VCaP (cell line): Measurements from ENCODE around the gene ZNF385A.
A peak's percentile ranks its signal among the peaks of the same experiment; 100 is the strongest.
"Not testable (repeated sequence)": the region's sequence is repeated elsewhere in the genome, so short reads cannot be mapped to it uniquely, and the experiment has no call there.

ENCODE experiments used
- H3K27ac ChIP-seq: fragments of 450-650 bp; 2 replicates; pipeline ENCODE4 v1.5.1; 2017
- TF ChIP-seq, protein P1 (sequence below): fragments of 450-650 bp; conservative IDR thresholded peaks from 2 replicates; pipeline ENCODE4 v1.5.1; 2017; ENCODE audit warnings: mild to moderate bottlenecking, moderate library complexity

Gene ZNF385A

DNA sequence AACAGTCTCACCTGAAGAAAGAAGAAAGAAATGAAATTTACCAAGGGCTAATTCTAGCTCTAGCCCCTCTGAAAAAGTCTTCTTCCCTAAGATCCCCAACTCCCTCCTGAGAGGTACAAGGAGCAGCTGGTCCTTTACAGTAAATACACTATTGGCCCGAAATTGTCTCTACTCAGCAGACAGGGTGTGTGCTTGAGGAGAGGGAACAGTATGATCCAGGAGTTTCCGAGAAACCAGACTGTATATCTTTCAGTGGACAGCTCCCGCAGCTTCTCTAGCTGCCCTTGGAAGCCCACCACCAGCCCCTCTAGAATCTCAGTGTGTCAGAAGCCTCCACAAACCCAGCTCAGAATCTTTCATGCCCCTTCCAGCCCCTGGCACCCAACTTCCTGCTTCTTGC is 28.3 kb downstream of the ZNF385A start:
- TF ChIP-seq, protein P1, sequence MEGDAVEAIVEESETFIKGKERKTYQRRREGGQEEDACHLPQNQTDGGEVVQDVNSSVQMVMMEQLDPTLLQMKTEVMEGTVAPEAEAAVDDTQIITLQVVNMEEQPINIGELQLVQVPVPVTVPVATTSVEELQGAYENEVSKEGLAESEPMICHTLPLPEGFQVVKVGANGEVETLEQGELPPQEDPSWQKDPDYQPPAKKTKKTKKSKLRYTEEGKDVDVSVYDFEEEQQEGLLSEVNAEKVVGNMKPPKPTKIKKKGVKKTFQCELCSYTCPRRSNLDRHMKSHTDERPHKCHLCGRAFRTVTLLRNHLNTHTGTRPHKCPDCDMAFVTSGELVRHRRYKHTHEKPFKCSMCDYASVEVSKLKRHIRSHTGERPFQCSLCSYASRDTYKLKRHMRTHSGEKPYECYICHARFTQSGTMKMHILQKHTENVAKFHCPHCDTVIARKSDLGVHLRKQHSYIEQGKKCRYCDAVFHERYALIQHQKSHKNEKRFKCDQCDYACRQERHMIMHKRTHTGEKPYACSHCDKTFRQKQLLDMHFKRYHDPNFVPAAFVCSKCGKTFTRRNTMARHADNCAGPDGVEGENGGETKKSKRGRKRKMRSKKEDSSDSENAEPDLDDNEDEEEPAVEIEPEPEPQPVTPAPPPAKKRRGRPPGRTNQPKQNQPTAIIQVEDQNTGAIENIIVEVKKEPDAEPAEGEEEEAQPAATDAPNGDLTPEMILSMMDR: no peak
- H3K27ac ChIP-seq: peak overlapping the region; percentile 14; the same call in 1 of the 2 replicates

DNA sequence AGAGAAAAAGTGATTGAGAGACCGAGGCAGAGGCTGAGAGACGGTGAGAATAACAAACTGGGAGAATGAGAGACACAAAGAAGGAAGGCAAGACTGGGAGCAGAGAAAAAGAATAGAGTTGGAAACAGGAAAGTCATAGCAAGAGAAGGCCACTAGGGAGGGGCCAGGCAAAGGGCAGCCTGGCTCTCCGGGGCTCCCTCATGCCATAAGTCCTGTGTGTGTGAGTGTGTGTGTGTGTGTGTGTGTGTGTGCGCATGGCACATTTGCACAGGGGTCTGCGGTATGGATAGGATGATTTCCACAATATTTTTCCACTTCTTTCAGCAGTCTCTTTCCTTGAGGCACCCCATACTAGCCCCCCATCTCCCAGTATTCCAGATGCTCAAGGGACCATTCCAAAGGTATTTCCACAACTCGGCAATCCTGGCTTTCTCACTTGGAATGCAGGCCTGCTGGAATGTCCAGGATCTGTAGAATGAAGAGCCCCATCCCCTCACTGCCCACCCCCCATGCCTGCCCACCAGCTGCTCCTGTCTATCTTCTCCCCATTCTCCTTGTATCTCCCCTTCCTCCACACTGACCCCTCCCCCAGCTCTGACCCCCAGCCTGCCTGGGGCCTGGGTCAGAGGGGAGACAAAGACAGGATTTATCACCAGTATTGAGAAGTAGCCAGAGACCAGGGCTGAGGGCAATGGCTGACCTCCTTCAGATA is 29.3 kb downstream of the ZNF385A start:
- TF ChIP-seq, protein P1: no peak
- H3K27ac ChIP-seq: no peak overlapping the region; the same call in 1 of the 2 replicates

DNA sequence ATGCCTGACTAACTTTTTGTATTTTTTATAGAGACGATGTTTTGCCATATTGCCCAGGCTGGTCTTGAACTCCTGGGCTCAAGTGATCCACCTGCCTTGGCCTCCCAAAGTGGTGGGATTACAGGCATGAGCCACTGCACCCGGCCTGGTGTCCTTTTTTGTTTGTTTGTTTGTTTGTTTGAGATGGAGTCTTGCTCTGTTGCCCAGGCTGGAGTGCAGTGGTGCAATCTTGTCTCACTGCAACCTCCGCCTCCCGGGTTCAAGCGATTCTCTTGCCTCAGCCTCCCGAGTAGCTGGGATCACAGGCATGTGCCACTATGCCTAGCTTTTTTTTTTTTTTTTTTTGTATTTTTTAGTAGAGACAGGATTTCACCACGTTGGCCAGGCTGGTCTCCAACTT is 30.3 kb downstream of the ZNF385A start:
- not testable (repeated sequence) for H3K27ac ChIP-seq

DNA sequence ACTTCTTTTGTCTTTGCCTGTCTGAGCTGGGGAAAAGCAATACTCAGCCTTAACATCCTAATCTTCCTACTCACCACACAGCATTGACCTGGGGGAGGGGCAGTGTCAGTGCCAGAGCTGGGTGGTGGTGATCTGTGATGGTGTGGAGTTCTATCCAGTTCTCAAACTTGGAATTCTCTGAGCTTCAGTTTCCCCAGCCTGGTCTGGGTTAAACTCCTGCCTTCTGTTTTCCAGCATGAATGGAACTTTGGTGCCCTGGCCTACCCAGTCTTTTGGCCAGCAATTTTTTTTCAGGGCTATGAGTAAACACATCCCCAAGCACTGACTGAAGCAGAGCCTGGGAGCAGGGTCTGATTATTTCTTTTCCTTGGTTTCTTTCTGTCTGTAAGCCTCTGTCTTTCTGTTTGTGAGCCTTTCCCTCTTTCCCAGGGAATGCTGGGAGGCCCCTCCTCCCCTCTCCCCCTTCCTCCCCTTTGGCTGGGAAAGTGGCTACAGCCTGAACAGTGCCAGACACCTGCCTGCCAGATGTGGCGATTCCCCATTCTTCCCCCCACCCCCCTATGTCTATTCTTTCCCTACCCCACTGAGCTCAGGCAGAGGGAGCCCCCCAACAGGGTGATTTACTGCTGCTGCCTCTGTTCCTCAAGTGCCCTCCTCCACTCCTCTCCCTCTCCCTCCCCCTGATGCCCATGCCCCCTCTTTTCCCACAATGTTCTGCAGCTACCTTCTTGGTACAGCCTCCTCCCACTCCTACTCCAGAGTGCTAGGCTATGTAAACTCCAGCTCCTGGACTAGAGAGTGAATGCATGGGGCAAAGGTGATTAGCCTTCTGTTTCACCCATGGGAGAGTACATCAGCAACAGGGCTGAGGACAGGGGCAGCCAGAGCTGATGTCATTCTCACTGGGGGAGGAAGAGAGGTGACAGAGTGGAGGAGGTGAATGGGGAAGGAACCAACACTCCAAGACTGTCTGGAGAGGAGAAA is 31.4 kb downstream of the ZNF385A start:
- H3K27ac ChIP-seq: no peak overlapping the region
- TF ChIP-seq, protein P1: no peak

DNA sequence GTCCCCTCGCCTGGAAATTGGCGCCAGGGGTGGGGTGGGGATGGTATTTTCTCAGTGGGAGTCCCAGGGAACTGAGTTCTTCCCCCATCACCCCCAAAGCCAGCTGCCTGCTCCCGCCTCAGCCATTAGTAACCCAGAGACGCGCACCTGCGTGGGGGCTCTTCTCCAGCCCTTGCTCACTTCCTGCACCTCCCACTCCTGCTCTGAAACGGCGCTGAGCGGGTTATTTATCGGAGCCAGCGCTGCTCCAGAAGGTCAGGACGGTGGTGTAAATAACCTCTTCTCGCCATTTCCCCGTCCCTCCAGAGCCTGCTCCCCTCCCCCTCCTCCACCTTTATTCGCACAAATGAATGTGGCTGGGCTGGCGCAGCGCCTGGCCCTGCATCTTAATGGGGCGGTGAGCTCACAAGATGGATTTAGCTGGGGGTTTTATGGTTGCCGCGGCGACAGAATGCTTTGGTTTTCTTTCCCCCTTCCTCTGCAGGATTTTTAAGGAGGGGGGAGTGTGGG is 32.5 kb downstream of the ZNF385A start:
- no peak overlapping the region for H3K27ac ChIP-seq
- TF ChIP-seq, protein P1: no peak

DNA sequence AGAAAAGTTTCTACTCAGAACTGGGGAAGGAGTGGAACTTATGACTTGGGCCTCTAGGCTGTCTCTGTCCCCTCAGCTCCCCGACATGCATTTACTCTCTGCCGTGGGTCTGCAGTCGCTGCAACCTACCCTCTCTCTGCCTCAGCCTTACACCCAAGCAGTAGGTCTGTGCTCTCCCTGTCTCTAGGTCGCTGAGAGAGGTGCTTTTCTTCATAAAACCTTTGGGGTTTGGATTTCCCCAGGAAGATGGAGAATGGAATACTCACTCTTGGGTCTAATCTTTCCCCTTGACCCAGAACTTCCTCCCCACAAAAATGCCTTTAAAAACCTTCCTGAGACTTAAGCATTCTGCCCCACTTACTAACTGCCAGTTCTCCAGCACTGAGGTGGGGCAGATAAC is 33.2 kb downstream of the ZNF385A start:
- no peak overlapping the region for H3K27ac ChIP-seq
- TF ChIP-seq, protein P1: no peak

DNA sequence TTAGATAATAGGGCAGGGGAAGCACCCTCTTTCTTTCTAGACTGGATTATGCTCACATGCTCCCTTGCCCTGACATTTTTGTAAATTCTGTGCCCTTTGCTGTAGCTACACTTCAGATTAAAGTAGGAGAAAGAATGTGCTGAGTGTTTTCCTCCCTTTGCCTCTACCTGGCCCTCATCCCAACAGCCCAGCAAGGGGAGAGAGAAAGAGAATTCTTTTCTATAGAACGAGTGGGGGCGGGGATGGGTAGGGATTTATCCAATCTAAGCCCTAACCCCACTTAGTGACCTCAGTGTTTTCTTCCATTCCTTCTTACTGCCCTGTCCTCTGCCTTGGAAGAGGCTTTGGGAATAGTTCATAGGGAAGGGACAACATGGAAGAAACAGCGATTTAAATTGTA is 33.8 kb downstream of the ZNF385A start:
- H3K27ac ChIP-seq: no peak overlapping the region
- TF ChIP-seq, protein P1: no peak
